Mucosa of stomach (tissue), 1 donor: ENCODE data around the gene MAPK8.

ENCODE experiments used
- H3K27me3 ChIP-seq: one replicate; pipeline ENCODE4 v1.7.0; 2013; ENCODE audit warnings: mild to moderate bottlenecking, low read length; ENCODE audit not compliant: control insufficient read depth, insufficient read depth
- H3K36me3 ChIP-seq: one replicate; pipeline ENCODE4 v1.7.0; 2013; ENCODE audit warnings: low read length; ENCODE audit not compliant: control insufficient read depth, insufficient read depth
- H3K4me1 ChIP-seq: one replicate; pipeline ENCODE4 v1.7.0; 2013; ENCODE audit warnings: mild to moderate bottlenecking, low read length; ENCODE audit not compliant: control insufficient read depth, insufficient read depth
- H3K4me3 ChIP-seq: one replicate; pipeline ENCODE4 v1.7.0; 2013; ENCODE audit warnings: low read length
- H3K9ac ChIP-seq: one replicate; pipeline ENCODE4 v1.7.0; 2013; ENCODE audit warnings: mild to moderate bottlenecking, low read length, moderate library complexity
- H3K9me3 ChIP-seq: one replicate; pipeline ENCODE4 v1.7.0; 2013; ENCODE audit warnings: mild to moderate bottlenecking, low read length, moderate library complexity; ENCODE audit not compliant: control insufficient read depth
- donor health status: Pancreatic carcinoma.

Gene MAPK8

GRCh38 chr10:48317321-48317990 lies 11.0 kb downstream of the MAPK8 start:
- Histone ChIP-seq H3K27me3 (no peaks in the 10 kb centered on the region), H3K4me1 (peaks cover 8% of the 10 kb centered on the region), H3K9me3 (no peaks in the 10 kb centered on the region), H3K9ac (no peak overlapping the region), H3K36me3 (no peaks in the 10 kb centered on the region), H3K4me3 (no peak overlapping the region)

- Histone ChIP-seq H3K9ac (no peak overlapping the region), H3K36me3 (no peaks in the 10 kb centered on the region), H3K9me3 (no peaks in the 10 kb centered on the region), H3K4me3 (no peak overlapping the region), H3K27me3 (no peaks in the 10 kb centered on the region), H3K4me1 (peaks cover 8% of the 10 kb centered on the region)
Observed at GRCh38 chr10:48322017-48322416, 15.5 kb downstream of the MAPK8 start.

- H3K9me3 ChIP-seq, result no peaks in the 10 kb centered on the region
- H3K4me3 ChIP-seq, result no peak overlapping the region
- H3K4me1 ChIP-seq, result no peaks in the 10 kb centered on the region
- H3K36me3 ChIP-seq, result no peaks in the 10 kb centered on the region
- no peaks in the 10 kb centered on the region for H3K27me3 ChIP-seq
- no peak overlapping the region for H3K9ac ChIP-seq
Observed at GRCh38 chr10:48324580-48324979, 18.1 kb downstream of the MAPK8 start.

GRCh38 chr10:48330269-48330668 lies 23.8 kb downstream of the MAPK8 start:
- no peaks in the 10 kb centered on the region for H3K27me3 ChIP-seq
- no peaks in the 10 kb centered on the region for H3K9me3 ChIP-seq
- no peaks in the 10 kb centered on the region for H3K36me3 ChIP-seq
- H3K4me3 ChIP-seq, result no peak overlapping the region
- no peak overlapping the region for H3K9ac ChIP-seq
- peaks cover 14% of the 10 kb centered on the region for H3K4me1 ChIP-seq

GRCh38 chr10:48331436-48331835 lies 25.0 kb downstream of the MAPK8 start:
- Histone ChIP-seq H3K9me3 (no peaks in the 10 kb centered on the region), H3K36me3 (no peaks in the 10 kb centered on the region), H3K9ac (no peak overlapping the region), H3K27me3 (no peaks in the 10 kb centered on the region), H3K4me1 (peaks cover 14% of the 10 kb centered on the region), H3K4me3 (no peak overlapping the region)

- Histone ChIP-seq H3K27me3 (no peaks in the 10 kb centered on the region), H3K4me1 (peaks cover 14% of the 10 kb centered on the region), H3K36me3 (no peaks in the 10 kb centered on the region), H3K4me3 (no peak overlapping the region), H3K9ac (no peak overlapping the region), H3K9me3 (no peaks in the 10 kb centered on the region)
Observed at GRCh38 chr10:48332166-48332870, 25.8 kb downstream of the MAPK8 start.

GRCh38 chr10:48332871-48333216 lies 26.4 kb downstream of the MAPK8 start:
- Histone ChIP-seq H3K4me3 (no peak overlapping the region), H3K4me1 (peaks cover 14% of the 10 kb centered on the region), H3K9ac (no peak overlapping the region)

GRCh38 chr10:48333856-48334255 lies 27.4 kb downstream of the MAPK8 start:
- peaks cover 14% of the 10 kb centered on the region for H3K4me1 ChIP-seq
- no peak overlapping the region for H3K4me3 ChIP-seq
- no peaks in the 10 kb centered on the region for H3K27me3 ChIP-seq
- H3K9ac ChIP-seq, result no peak overlapping the region
- no peaks in the 10 kb centered on the region for H3K36me3 ChIP-seq
- H3K9me3 ChIP-seq, result no peaks in the 10 kb centered on the region

More at GRCh38 chr10:48332871-48333216, 26.4 kb downstream of the MAPK8 start:
- no peaks in the 10 kb centered on the region for H3K9me3 ChIP-seq
- no peaks in the 10 kb centered on the region for H3K36me3 ChIP-seq
- H3K27me3 ChIP-seq, result no peaks in the 10 kb centered on the region

GRCh38 chr10:48335788-48336187 lies 29.3 kb downstream of the MAPK8 start:
- H3K4me3 ChIP-seq, result no peak overlapping the region
- H3K9me3 ChIP-seq, result no peaks in the 10 kb centered on the region
- no peaks in the 10 kb centered on the region for H3K27me3 ChIP-seq
- no peaks in the 10 kb centered on the region for H3K36me3 ChIP-seq
- no peak overlapping the region for H3K9ac ChIP-seq
- peaks cover 14% of the 10 kb centered on the region for H3K4me1 ChIP-seq

GRCh38 chr10:48336978-48337599 lies 30.6 kb downstream of the MAPK8 start:
- no peak overlapping the region for H3K4me3 ChIP-seq
- H3K9ac ChIP-seq, result no peak overlapping the region
- peaks cover 3% of the 10 kb centered on the region for H3K4me1 ChIP-seq
- H3K9me3 ChIP-seq, result no peaks in the 10 kb centered on the region
- no peaks in the 10 kb centered on the region for H3K36me3 ChIP-seq
- no peaks in the 10 kb centered on the region for H3K27me3 ChIP-seq

GRCh38 chr10:48340734-48341133 lies 34.3 kb downstream of the MAPK8 start:
- no peaks in the 10 kb centered on the region for H3K9me3 ChIP-seq
- H3K4me1 ChIP-seq, result no peaks in the 10 kb centered on the region
- no peaks in the 10 kb centered on the region for H3K36me3 ChIP-seq
- H3K27me3 ChIP-seq, result no peaks in the 10 kb centered on the region
- H3K9ac ChIP-seq, result no peak overlapping the region
- H3K4me3 ChIP-seq, result no peak overlapping the region

- no peaks in the 10 kb centered on the region for H3K9me3 ChIP-seq
Observed at GRCh38 chr10:48343106-48343505, 36.6 kb downstream of the MAPK8 start.

More at GRCh38 chr10:48343106-48343505, 36.6 kb downstream of the MAPK8 start:
- Histone ChIP-seq H3K4me3 (no peak overlapping the region), H3K27me3 (no peaks in the 10 kb centered on the region), H3K9ac (no peak overlapping the region), H3K4me1 (no peaks in the 10 kb centered on the region), H3K36me3 (no peaks in the 10 kb centered on the region)
